SHP77 treated with DMSO at 0.1 percent for 48 hours (cell line): ENCODE measurements around the gene GOLT1A.
A peak's percentile ranks its signal among the peaks of the same experiment; 100 is the strongest.

Experiments used
- DNase-seq: peaks from one replicate; lab custom pipeline; 2025; lab: John Stamatoyannopoulos, UW

Gene GOLT1A

GRCh38 chr1:204154568-204155255, 59.1 kb downstream of the GOLT1A start:
- no peak for DNase-seq

DNA sequence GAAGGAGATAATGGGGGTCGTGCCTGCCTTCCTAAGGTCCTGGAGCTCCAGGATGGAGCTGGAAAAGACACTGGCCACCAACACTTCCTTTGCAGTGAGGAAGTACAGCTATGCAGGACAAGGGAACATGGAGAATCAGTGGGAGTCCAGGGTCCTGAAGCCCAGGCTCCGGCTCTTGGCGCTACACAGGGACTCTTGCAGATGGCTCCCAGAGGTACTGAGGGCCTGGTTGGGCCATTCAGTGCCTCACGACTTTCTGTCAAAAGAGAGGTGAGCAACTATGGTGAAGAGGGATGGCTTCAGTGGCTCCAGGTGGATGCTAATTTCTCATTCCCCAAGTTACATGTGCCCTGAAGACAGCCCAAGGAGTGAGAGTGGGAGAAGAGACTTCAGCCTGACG, 60.1 kb downstream of the GOLT1A start:
- no peak for DNase-seq

DNA sequence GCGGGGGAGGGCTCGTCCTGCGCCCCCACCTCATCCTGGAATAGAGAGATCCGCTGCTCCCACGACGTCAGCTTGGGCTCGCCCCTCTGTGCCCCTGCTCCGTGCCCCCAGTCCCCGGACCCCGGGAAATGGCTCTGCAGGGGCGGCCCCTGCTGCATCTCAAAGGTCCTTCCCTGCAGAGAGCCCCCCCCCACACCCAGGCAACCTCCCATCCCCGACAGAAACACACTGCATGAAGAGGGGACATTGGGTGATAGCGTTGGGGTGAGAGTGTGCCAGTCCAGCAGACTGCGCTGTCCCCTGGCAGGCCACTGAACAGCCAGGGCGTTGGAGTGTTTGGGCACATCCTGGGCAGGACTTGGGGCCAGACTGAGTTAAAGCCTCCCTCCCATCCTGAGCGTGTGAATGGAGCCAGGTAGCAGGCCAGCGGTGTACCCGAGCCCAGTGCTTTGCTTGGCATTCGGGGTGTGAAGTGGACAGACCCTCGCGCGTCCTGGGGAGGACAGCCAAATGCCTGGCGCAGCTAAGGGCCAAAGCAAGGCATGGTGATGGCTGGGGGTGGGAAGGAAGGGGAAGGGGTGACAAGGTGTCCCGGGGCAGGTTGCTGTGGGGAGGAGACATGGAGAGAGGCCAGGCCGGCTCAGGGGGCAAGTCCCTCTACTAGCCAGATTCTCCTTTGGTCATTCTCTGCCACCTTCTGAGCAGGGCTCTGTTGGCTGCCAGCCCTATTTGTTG, 61.3 kb downstream of the GOLT1A start:
- no peak for DNase-seq

- peak; percentile 50 for DNase-seq
Measured at GRCh38 chr1:204151552-204152309, 62.1 kb downstream of the GOLT1A start, which contains the start of gene ETNK2. Gene ETNK2 (minus strand): TSS chr1:204152044. CDS start chr1:204151852, 192 bp downstream.

- no peak for DNase-seq
Measured at GRCh38 chr1:204150702-204151551, 62.9 kb downstream of the GOLT1A start.

DNA sequence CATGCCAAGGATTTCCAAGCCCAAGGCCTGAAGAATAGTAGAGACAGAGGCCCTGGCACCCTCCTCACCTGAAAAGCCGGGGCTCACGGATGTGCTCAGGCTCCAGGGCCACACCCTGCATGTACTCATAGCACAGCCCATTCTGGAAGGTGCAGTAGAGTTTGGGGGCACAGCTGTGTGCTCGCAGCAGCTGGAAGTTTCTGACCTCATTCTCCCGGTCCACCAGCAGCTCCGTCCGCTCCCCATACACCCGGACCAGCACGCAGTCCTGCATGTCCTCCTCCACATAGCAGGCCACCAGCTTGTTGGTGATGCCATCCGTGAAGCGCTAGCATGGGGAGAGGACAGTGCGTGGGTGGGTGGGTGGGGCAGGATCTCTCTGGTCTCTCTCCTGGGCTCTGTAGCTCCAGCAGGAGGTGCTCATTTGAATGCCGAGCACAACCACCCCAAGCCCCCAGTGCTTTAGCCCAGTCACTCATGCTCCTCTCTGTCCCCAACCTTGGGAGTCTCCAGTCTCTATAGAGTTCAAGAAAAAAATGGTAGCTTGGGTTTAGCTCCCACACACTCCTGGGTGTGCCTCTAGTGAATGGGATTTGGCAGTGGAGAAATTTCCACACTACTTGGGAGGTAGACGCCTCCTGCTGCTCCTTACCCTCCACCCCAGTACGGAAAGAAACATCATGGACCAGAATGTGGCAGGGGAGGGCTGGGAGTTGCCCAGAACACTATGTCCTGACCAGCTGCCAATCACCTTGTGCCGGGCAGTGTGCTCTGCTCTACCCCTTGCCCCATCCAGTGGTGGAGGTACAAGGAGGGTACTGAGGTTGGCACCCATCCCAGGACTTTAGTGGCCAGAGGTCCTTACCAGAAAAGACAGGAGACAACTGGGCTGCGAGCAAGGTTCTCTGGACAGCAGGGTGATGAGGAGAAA, 63.9 kb downstream of the GOLT1A start:
- no peak for DNase-seq

DNA sequence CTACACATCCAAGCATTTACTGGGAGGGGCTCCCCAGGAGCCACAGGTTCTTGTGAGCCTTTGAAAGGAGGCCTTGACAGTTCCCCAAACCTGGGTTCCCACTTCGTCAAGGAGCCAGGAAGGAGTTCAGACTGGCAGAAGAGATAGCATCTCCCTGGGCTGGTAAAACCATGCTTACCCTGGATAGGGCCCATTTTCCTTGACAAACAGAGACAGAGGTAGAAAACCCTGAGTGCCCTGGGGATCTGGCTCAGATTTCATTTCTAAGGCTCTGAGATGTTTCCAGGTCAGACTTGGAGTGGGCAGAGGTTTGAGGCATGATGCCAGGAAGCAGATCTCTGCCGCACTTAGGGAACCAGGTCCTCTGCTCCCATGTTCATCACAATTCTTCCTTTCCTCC, 64.7 kb downstream of the GOLT1A start:
- DNase-seq: no peak
